ENCODE data around the gene IKZF2. TPM values are rescaled to one million over a fixed set of nuclear protein-coding genes. Genes with fewer than 3 reads are reported as not detected.

The IKZF2 gene
- total RNA-seq (0.46 and 0.72 TPM in 2 replicates), polyA plus RNA-seq (0.08 and 0.16 TPM in 2 replicates), polyA minus RNA-seq (0.63 and 1.4 TPM in 2 replicates), Bru-seq, nascent RNA (percentile 27 among the genes with signal in this experiment), BruChase-seq, experiment 1, labeled RNA remaining after a 6-hour chase (percentile 13 among the genes with signal in this experiment), BruChase-seq, experiment 2, labeled RNA remaining after a 2-hour chase (percentile 19 among the genes with signal in this experiment)
- polyA plus RNA-seq (2011; cell fraction: cytosol; rRNA removed): 0.09 and 0.17 TPM in 2 replicates
- polyA plus RNA-seq (2011; cell fraction: nucleus; rRNA removed): 0.39 and 0.83 TPM in 2 replicates
- 0.04 and 0.24 TPM in 2 replicates for polyA plus RNA-seq (2012)
- 1.8 TPM for polyA minus RNA-seq (2011; cell fraction: cytosol; rRNA and poly(A)+ RNA removed)
- 0.96 and 2.5 TPM in 2 replicates for polyA minus RNA-seq (2011; cell fraction: nucleus; rRNA and poly(A)+ RNA removed)
- long read RNA-seq: 0 reads

GRCh38 chr2:213151437-213152064 is at the start of gene IKZF2:
TSS of gene IKZF2 (minus strand) at chr2:213151612. CDS start at chr2:213148629, 2,983 bp downstream.
- H3K9ac ChIP-seq (replicated peaks; ENCODE audit: extremely low read depth, insufficient read depth, low read length): peak within 1 kb of the TSS; percentile 78
- dilution Hi-C loops (cut with MboI; ENCODE audit: extremely low pct_ligation_motif_present, low sequenced_read_pairs) (no loop called here), intact Hi-C loops (cut with micrococcal nuclease) (loop anchor here (1.0 to 5.0 kb wide), 2 partner anchors 239 to 309 kb away; no protein-coding TSS in a partner anchor)
- H3K9me3 ChIP-seq (replicated peaks; ENCODE audit: control insufficient read depth, insufficient read depth, low read length): no peaks in the 10 kb centered on the region
- no peaks in the 10 kb centered on the region for H3K36me3 ChIP-seq (ENCODE audit: control insufficient read depth in 2 of 2, extremely low read depth in 1 of 2, insufficient read depth in 2 of 2, low read length in 2 of 2)
- H3K27me3 ChIP-seq (ENCODE audit: control insufficient read depth in 2 of 2, insufficient read depth in 2 of 2, low read length in 2 of 2): peaks cover 18 to 46% of the 10 kb centered on the region in 2 experiments
- no peaks in the 10 kb centered on the region for H3K9me1 ChIP-seq (replicated peaks; ENCODE audit: control insufficient read depth, extremely low read depth, insufficient read depth, low read length)
- DNase-seq (ENCODE audit: low read depth, low spot score): peak; percentile 85
- peak within 1 kb of the TSS; percentile 100 for H3K4me2 ChIP-seq (ENCODE audit: insufficient read depth, low read length)
- BruUV-seq (replicated peaks): no TSS peak
- H3K27ac ChIP-seq (ENCODE audit: insufficient read depth, low read depth, low read length): peak within 1 kb of the TSS; percentile 27
- CTCF ChIA-PET: interaction anchor here (1.2 to 4.8 kb wide), 6 partner anchors 19 to 465 kb away, joined by 3 to 56 read pairs (median 4); no protein-coding TSS in a partner anchor
- FAIRE-seq: peak; percentile 62
- H3K4me1 ChIP-seq (ENCODE audit: control insufficient read depth, extremely low read depth, insufficient read depth, low read length): peaks cover 7% of the 10 kb centered on the region
- POLR2A ChIA-PET: no interaction called here
- H3K4me3 ChIP-seq (replicated peaks in 1 of 3; ENCODE audit: insufficient read depth in 1 of 3, low read depth in 1 of 3, low read length in 3 of 3): peak within 1 kb of the TSS; percentile 70 to 99 (median 87)
- no peaks in the 10 kb centered on the region for H3K79me2 ChIP-seq (ENCODE audit: control insufficient read depth, insufficient read depth, low read length)
- TF ChIP-seq EZH2 (IDR thresholded peaks at IDR 0.05; ENCODE audit: borderline replicate concordance, low read depth, low read length, severe bottlenecking): no peak
- TF ChIP-seq MAX (IDR thresholded peaks at IDR 0.05; ENCODE audit: insufficient read depth, insufficient read length): peak; percentile 32
- H4K20me1 ChIP-seq (replicated peaks; ENCODE audit: control insufficient read depth, extremely low read depth, insufficient read depth, low read length): no peaks in the 10 kb centered on the region
- H2AFZ ChIP-seq (ENCODE audit: low read depth, low read length): peak within 1 kb of the TSS; percentile 100

GRCh38 chr2:213199871-213200270 is 48.5 kb upstream of the IKZF2 start:
- H3K4me1 ChIP-seq (ENCODE audit: control insufficient read depth, extremely low read depth, insufficient read depth, low read length): no peaks in the 10 kb centered on the region
- no peaks in the 10 kb centered on the region for H3K9me3 ChIP-seq (replicated peaks; ENCODE audit: control insufficient read depth, insufficient read depth, low read length)
- H3K36me3 ChIP-seq (ENCODE audit: control insufficient read depth in 2 of 2, extremely low read depth in 1 of 2, insufficient read depth in 2 of 2, low read length in 2 of 2): no peaks in the 10 kb centered on the region
- dilution Hi-C loops (cut with MboI; ENCODE audit: extremely low pct_ligation_motif_present, low sequenced_read_pairs): no loop called here
- H2AFZ ChIP-seq (ENCODE audit: low read depth, low read length): no peak overlapping the region
- no TSS peak for BruUV-seq (replicated peaks)
- no peaks in the 10 kb centered on the region for H3K9me1 ChIP-seq (replicated peaks; ENCODE audit: control insufficient read depth, extremely low read depth, insufficient read depth, low read length)
- no peak overlapping the region for H3K9ac ChIP-seq (replicated peaks; ENCODE audit: extremely low read depth, insufficient read depth, low read length)
- intact Hi-C loops (cut with micrococcal nuclease): no loop called here
- no peak overlapping the region for H3K4me3 ChIP-seq (replicated peaks in 1 of 3; ENCODE audit: insufficient read depth in 1 of 3, low read depth in 1 of 3, low read length in 3 of 3)
- ChIA-PET POLR2A (no interaction called here), CTCF (no interaction called here)
- no peak overlapping the region for H3K27ac ChIP-seq (ENCODE audit: insufficient read depth, low read depth, low read length)
- FAIRE-seq (no peak), DNase-seq (ENCODE audit: low read depth, low spot score) (no peak)
- no peaks in the 10 kb centered on the region for H3K79me2 ChIP-seq (ENCODE audit: control insufficient read depth, insufficient read depth, low read length)
- H4K20me1 ChIP-seq (replicated peaks; ENCODE audit: control insufficient read depth, extremely low read depth, insufficient read depth, low read length): no peaks in the 10 kb centered on the region
- H3K4me2 ChIP-seq (ENCODE audit: insufficient read depth, low read length): no peak overlapping the region
- H3K27me3 ChIP-seq (ENCODE audit: control insufficient read depth in 2 of 2, insufficient read depth in 2 of 2, low read length in 2 of 2): no peaks in the 10 kb centered on the region
- TF ChIP-seq GATA2 (IDR thresholded peaks at IDR 0.05; ENCODE audit: insufficient read depth, insufficient read length, low read depth, low read length) (no peak), CTCF (IDR thresholded peaks at IDR 0.05; ENCODE audit: extremely low read depth in 1 of 2, insufficient read depth in 1 of 2, low read depth in 1 of 2, low read length in 2 of 2) (no peak), POLR2AphosphoS5 (IDR thresholded peaks at IDR 0.05; ENCODE audit: insufficient read depth, low read depth, low read length) (no peak), JUN (IDR thresholded peaks at IDR 0.05; ENCODE audit: borderline replicate concordance, insufficient read depth, insufficient read length, low read depth) (no peak), MYC (IDR thresholded peaks at IDR 0.05; ENCODE audit: low read depth, low read length) (no peak), MAX (IDR thresholded peaks at IDR 0.05; ENCODE audit: insufficient read depth, insufficient read length) (no peak), EZH2 (IDR thresholded peaks at IDR 0.05; ENCODE audit: borderline replicate concordance, low read depth, low read length, severe bottlenecking) (no peak)

Measured in endothelial cell of umbilical vein (primary cell).